CD14-positive monocyte (primary cell): ENCODE measurements around the gene ST8SIA6. TPM values are rescaled to one million over a fixed set of nuclear protein-coding genes. Genes with fewer than 3 reads are reported as not detected.

ENCODE experiments used
- DNase-seq, 3 donors: peaks; one replicate each; pipeline ENCODE4 v3.0.0-alpha.2; 2011 to 2022
- H2AFZ ChIP-seq: 2 replicates; pipeline ENCODE4 v1.6.0; 2012; ENCODE audit warnings: mild to moderate bottlenecking, low read depth, low read length, inconsistent platforms; ENCODE audit not compliant: insufficient read depth, poor library complexity, severe bottlenecking
- H3K27ac ChIP-seq, 2 donors: 1 replicate in 1 of 2; 2 replicates in 1 of 2; pipeline ENCODE4 v1.5.1; 2012 to 2013; ENCODE audit warnings: low read length in 2 of 2, control low read depth in 1 of 2, inconsistent platforms in 1 of 2, low read depth in 1 of 2, mild to moderate bottlenecking in 1 of 2
- H3K27me3 ChIP-seq, 2 donors: one replicate each; pipeline versions ENCODE4 v1.6.0 to v1.6.1; 2011 to 2013; ENCODE audit warnings: low read length in 2 of 2; ENCODE audit not compliant: control insufficient read depth in 2 of 2, insufficient read depth in 2 of 2
- H3K36me3 ChIP-seq, 2 donors: replicated peaks in 1 of 2; 1 replicate in 1 of 2; 2 replicates in 1 of 2; pipeline versions ENCODE4 v1.5.1 to v1.6.1; 2012 to 2013; ENCODE audit warnings: low read length in 2 of 2, control low read depth in 1 of 2, inconsistent platforms in 1 of 2, mild to moderate bottlenecking in 1 of 2; ENCODE audit not compliant: insufficient read depth in 2 of 2, control insufficient read depth in 1 of 2
- H3K4me1 ChIP-seq, 2 donors: 1 replicate in 1 of 2; 2 replicates in 1 of 2; pipeline versions ENCODE4 v1.5.1 to v1.6.1; 2012 to 2013; ENCODE audit warnings: low read length in 2 of 2, control low read depth in 1 of 2, inconsistent platforms in 1 of 2, mild to moderate bottlenecking in 1 of 2, moderate library complexity in 1 of 2; ENCODE audit not compliant: insufficient read depth in 2 of 2, control insufficient read depth in 1 of 2
- H3K4me2 ChIP-seq: replicated peaks from 2 replicates; pipeline ENCODE3; 2012; ENCODE audit warnings: low read length, moderate library complexity, mild to moderate bottlenecking; ENCODE audit not compliant: poor library complexity, severe bottlenecking; ENCODE audit errors: extremely low read depth
- H3K4me3 ChIP-seq, 3 experiments: fragments of 200-600 bp in 1 of 3; sonication (generic) in 1 of 3; replicated peaks in 1 of 3; 1 replicate in 2 of 3; 2 replicates in 1 of 3; pipeline ENCODE4 v1.5.1; 2011 to 2013; ENCODE audit warnings: low read length in 3 of 3, mild to moderate bottlenecking in 3 of 3, control low read depth in 2 of 3, low read depth in 2 of 3, inconsistent platforms in 1 of 3, moderate library complexity in 1 of 3
- H3K79me2 ChIP-seq: 2 replicates; pipeline ENCODE4 v1.6.0; 2012; ENCODE audit warnings: mild to moderate bottlenecking, control low read depth, inconsistent platforms, low read length, moderate library complexity; ENCODE audit not compliant: insufficient read depth
- H3K9ac ChIP-seq: 2 replicates; pipeline ENCODE4 v1.6.0; 2017; ENCODE audit warnings: low read length, mild to moderate bottlenecking; ENCODE audit not compliant: insufficient read depth, poor library complexity, severe bottlenecking
- H3K9me3 ChIP-seq, 2 donors: replicated peaks in 1 of 2; 1 replicate in 1 of 2; 2 replicates in 1 of 2; pipeline versions ENCODE4 v1.5.1 to v1.6.1; 2012 to 2013; ENCODE audit warnings: low read length in 2 of 2, control low read depth in 1 of 2; ENCODE audit not compliant: control insufficient read depth in 1 of 2, insufficient read depth in 1 of 2
- H4K20me1 ChIP-seq: 2 replicates; pipeline ENCODE4 v1.6.0; 2012; ENCODE audit warnings: mild to moderate bottlenecking, low read length, control low read depth, moderate library complexity; ENCODE audit not compliant: insufficient read depth
- H3K27ac Mint-ChIP-seq, 7 donors: one replicate each; pipeline ENCODE4 v1.8.0; 2020; ENCODE audit warnings: mild to moderate bottlenecking in 7 of 7, mixed read lengths in 7 of 7, moderate library complexity in 6 of 7, inconsistent platforms in 2 of 7
- H3K27me3 Mint-ChIP-seq, 3 donors: one replicate each; pipeline ENCODE4 v1.8.0; 2021 to 2022; ENCODE audit warnings: low read depth in 3 of 3, mild to moderate bottlenecking in 3 of 3, mixed read lengths in 3 of 3, moderate library complexity in 3 of 3, inconsistent platforms in 1 of 3
- H3K36me3 Mint-ChIP-seq, 2 donors: one replicate each; pipeline ENCODE4 v1.8.0; 2020; ENCODE audit warnings: mixed read lengths in 2 of 2, inconsistent platforms in 1 of 2, mild to moderate bottlenecking in 1 of 2
- H3K4me1 Mint-ChIP-seq: one replicate; pipeline ENCODE4 v1.8.0; 2020; ENCODE audit warnings: mild to moderate bottlenecking, mixed read lengths
- H3K4me3 Mint-ChIP-seq, 2 donors: one replicate each; pipeline ENCODE4 v1.8.0; 2020; ENCODE audit warnings: mild to moderate bottlenecking in 2 of 2, mixed read lengths in 2 of 2, moderate library complexity in 1 of 2
- H3K9me3 Mint-ChIP-seq, 7 donors: one replicate each; pipeline ENCODE4 v1.8.0; 2020 to 2022; ENCODE audit warnings: mixed read lengths in 7 of 7, mild to moderate bottlenecking in 6 of 7, moderate library complexity in 6 of 7, inconsistent platforms in 2 of 7
- CTCF ChIP-seq: fragments of 200-600 bp; IDR thresholded peaks from one replicate; pipeline ENCODE4 v1.8.0; 2022; ENCODE audit warnings: antibody characterized with exemption, mild to moderate bottlenecking
- WGBS: methylation state at CpG from one replicate; pipeline ENCODE4 v1.1.5; 2013; ENCODE audit warnings: missing lambda C conversion rate; ENCODE audit not compliant: insufficient coverage; 5-methylcytosine and 5-hydroxymethylcytosine counted together
- intact Hi-C, 2 donors: fragments of 100-400 bp; cut with micrococcal nuclease; formaldehyde crosslinking; loops; one replicate each; pipeline versions ENCODE4 v1.15.0 to v1.15.1; 2023
- polyA plus RNA-seq, 3 donors: library from polyadenylated mRNA; depleted of rRNA in 1 of 3; unstranded in 2 of 3; stranded (reverse) in 1 of 3; fragments of 300-500 nt in 2 of 3; fragments of >200 nt in 1 of 3; fragmentation: Illumina TruSeq in 2 of 3; gene quantifications; 1 replicate in 2 of 3; 2 replicates in 1 of 3; pipeline ENCODE4 v1.2.3, GENCODE V29; 2012 to 2021

The ST8SIA6 gene
- polyA plus RNA-seq, 3 donors, result 0.11 TPM; not detected in 2

- no peaks in the 10 kb centered on the region for H3K4me1 Mint-ChIP-seq
- WGBS, result 91% methylated on average over 3 of the region's 4 CpGs
- H3K4me3 ChIP-seq, result no peak overlapping the region
- no peak overlapping the region for H3K4me3 Mint-ChIP-seq
- H3K27ac Mint-ChIP-seq, result no peak overlapping the region
- no peak overlapping the region for H3K4me2 ChIP-seq
- H3K36me3 ChIP-seq, result no peaks in the 10 kb centered on the region
- TF ChIP-seq CTCF, result no peak
- peaks cover 17 to 19% of the 10 kb centered on the region in 2 donors for H3K9me3 ChIP-seq
- H3K9me3 Mint-ChIP-seq, result peaks cover 10 to 39% (median 21%) of the 10 kb centered on the region in 7 donors
- no peak overlapping the region for H3K27ac ChIP-seq
- H3K27me3 Mint-ChIP-seq, result peaks cover 0 to 1% (median 0%) of the 10 kb centered on the region in 3 donors
- no peaks in the 10 kb centered on the region for H3K36me3 Mint-ChIP-seq
- H2AFZ ChIP-seq, result no peak overlapping the region
- H3K79me2 ChIP-seq, result no peaks in the 10 kb centered on the region
- H3K4me1 ChIP-seq, result no peaks in the 10 kb centered on the region
- no peak overlapping the region for H3K9ac ChIP-seq
- H3K27me3 ChIP-seq, result no peaks in the 10 kb centered on the region
- no peaks in the 10 kb centered on the region for H4K20me1 ChIP-seq
- DNase-seq, result no peak
- intact Hi-C loops, result no loop called here
Observed at GRCh38 chr10:17278607-17279240, 175.7 kb downstream of the ST8SIA6 start.

DNA sequence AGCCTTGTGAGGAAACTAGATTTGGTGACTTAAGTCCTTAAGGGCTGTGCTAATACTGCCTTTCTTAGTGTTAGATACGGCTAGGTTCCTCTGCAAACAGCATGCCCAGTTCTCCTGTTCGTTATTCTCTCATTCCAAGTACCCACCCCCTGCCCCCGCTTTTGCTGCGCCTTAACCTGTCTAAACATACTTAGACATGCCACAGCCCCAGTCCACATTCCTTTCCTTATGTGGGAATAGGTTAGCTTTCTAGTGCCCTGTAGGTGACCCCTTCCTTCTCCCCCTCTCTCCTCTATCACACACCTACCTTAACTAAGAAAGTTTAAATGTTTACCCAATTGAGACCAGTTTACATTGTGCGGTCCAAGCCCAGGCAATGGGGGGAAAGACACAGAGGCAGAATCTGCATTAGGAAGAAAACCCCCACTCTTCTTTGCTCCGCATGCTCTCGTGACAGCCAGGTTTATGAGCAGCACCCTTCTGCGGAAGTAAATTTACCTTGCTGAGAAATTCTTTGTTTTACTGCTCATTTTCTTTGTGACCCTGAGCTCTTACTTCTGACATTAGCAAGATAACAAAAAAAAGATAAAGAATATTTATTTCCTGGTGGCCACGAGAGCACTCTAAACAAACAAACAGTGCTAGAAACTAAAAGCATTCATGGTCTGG, 177.5 kb downstream of the ST8SIA6 start:
- intact Hi-C loops, result no loop called here
- Histone ChIP-seq H3K4me2 (no peak overlapping the region), H3K9me3 (peaks cover 8 to 9% of the 10 kb centered on the region in 2 donors), H3K4me3 (no peak overlapping the region), H2AFZ (no peak overlapping the region), H3K27me3 (no peaks in the 10 kb centered on the region), H3K27ac (no peak overlapping the region), H3K36me3 (no peaks in the 10 kb centered on the region), H3K79me2 (no peaks in the 10 kb centered on the region), H3K9ac (no peak overlapping the region), H3K4me1 (no peaks in the 10 kb centered on the region), H4K20me1 (no peaks in the 10 kb centered on the region)
- peaks cover 0 to 1% (median 0%) of the 10 kb centered on the region in 3 donors for H3K27me3 Mint-ChIP-seq
- no peaks in the 10 kb centered on the region for H3K36me3 Mint-ChIP-seq
- no peak overlapping the region for H3K4me3 Mint-ChIP-seq
- H3K9me3 Mint-ChIP-seq, result peaks cover 7 to 29% (median 11%) of the 10 kb centered on the region in 7 donors
- TF ChIP-seq CTCF, result no peak
- H3K27ac Mint-ChIP-seq, result no peak overlapping the region
- WGBS, result 57% methylated on average over 1 of the region's 9 CpGs
- no peaks in the 10 kb centered on the region for H3K4me1 Mint-ChIP-seq
- DNase-seq, result no peak
